Sigmoid colon (tissue), 7 donors: ENCODE results near the gene TRIM8. TPM values are rescaled to one million over a fixed set of nuclear protein-coding genes. Genes with fewer than 3 reads are reported as not detected.

Experiments used
- DNase-seq: peaks from one replicate; pipeline ENCODE4 v3.0.0-alpha.2; 2019
- H3K27ac ChIP-seq, 4 donors: fragments of 200-600 bp; sonication (generic); one replicate each; pipeline ENCODE4 v1.5.1; 2016 to 2019; ENCODE audit warnings: mild to moderate bottlenecking in 1 of 4
- H3K27me3 ChIP-seq, 3 donors: fragments of 200-600 bp; sonication (generic); one replicate each; pipeline ENCODE4 v1.5.1; 2019; ENCODE audit warnings: mild to moderate bottlenecking in 1 of 3
- H3K36me3 ChIP-seq, 4 donors: fragments of 200-600 bp; sonication (generic); one replicate each; pipeline ENCODE4 v1.5.1; 2016 to 2019
- H3K4me1 ChIP-seq, 4 donors: fragments of 200-600 bp; sonication (generic); one replicate each; pipeline ENCODE4 v1.5.1; 2017 to 2019
- H3K4me3 ChIP-seq, 4 donors: fragments of 200-600 bp; sonication (generic); one replicate each; pipeline ENCODE4 v1.5.1; 2017 to 2019; ENCODE audit warnings: mild to moderate bottlenecking in 2 of 4, moderate library complexity in 1 of 4
- H3K9me3 ChIP-seq, 4 donors: fragments of 200-600 bp in 3 of 4; sonication (generic) in 3 of 4; one replicate each; pipeline versions ENCODE4 v1.5.1 to v1.6.1; 2013 to 2019
- EP300 ChIP-seq, 4 donors: sonication (generic); formaldehyde crosslinking; IDR thresholded peaks; one replicate each; pipeline ENCODE4 v1.6.1; 2017; ENCODE audit warnings: antibody characterized with exemption in 4 of 4
- POLR2A ChIP-seq, 2 donors: fragments of 450-650 bp; IDR thresholded peaks; one replicate each; pipeline ENCODE4 v1.6.1; 2016; ENCODE audit warnings: antibody characterized with exemption in 2 of 2, mild to moderate bottlenecking in 2 of 2, moderate library complexity in 2 of 2
- POLR2AphosphoS5 ChIP-seq, 4 donors: sonication (generic); formaldehyde crosslinking; IDR thresholded peaks; one replicate each; pipeline ENCODE4 v1.6.1; 2017; ENCODE audit warnings: antibody characterized with exemption in 4 of 4
- WGBS, 2 donors: extraction: QIAGEN DNeasy Blood & Tissue Kit; methylation state at CpG; one replicate each; pipeline ENCODE4 v1.1.7; 2013; 5-methylcytosine and 5-hydroxymethylcytosine counted together
- intact Hi-C: fragments of 100-400 bp; cut with DNase I; formaldehyde crosslinking; loops from one replicate; pipeline ENCODE4 v1.15.1; 2023
- polyA plus RNA-seq, 3 donors: library from polyadenylated mRNA; stranded (reverse); fragments of 200-250 nt; gene quantifications; one replicate each; pipeline ENCODE4 v1.2.3, GENCODE V29; 2013
- total RNA-seq, 4 donors: library from RNA; depleted of rRNA; stranded (reverse); fragments of >200 nt; gene quantifications; one replicate each; pipeline ENCODE4 v1.1.0, GENCODE V29; 2016
- TF ChIP-seq, protein P1 (sequence below), 4 experiments: fragments of 450-650 bp in 3 of 4; fragments of 200-600 bp in 1 of 4; IDR thresholded peaks; one replicate each; pipeline ENCODE4 v1.5.1; 2016 to 2019; ENCODE audit warnings: antibody characterized with exemption in 4 of 4, mild to moderate bottlenecking in 3 of 4, moderate library complexity in 2 of 4
- donor health status: healthy with polysubstance abuse.
- donor health status: Bipolar disorder and iron deficiency.
- donor health status: healthy.

Gene TRIM8
- total and polyA plus RNA-seq, 7 donors: 25.0 to 88.6 (median 58.9) TPM

DNA sequence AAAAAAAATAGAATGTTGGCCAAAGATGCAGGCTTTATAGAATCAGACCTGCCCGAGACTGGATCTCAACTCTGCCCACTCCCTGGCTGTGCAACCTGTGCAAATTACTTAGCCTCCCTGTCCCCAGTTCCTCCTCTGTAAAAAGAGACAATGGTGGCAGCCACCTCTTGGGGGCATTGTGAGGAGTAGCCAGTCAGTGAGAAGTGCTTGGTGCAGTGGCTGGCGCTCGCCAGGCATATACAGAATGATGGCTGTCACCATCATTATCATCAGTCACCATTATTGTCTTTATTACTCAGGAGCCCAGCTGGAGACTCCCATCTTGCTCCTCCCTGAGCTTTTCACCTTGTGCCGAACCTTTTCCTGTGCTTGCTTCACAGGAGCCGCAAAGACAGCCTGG lies 29.4 kb upstream of the TRIM8 start:
- Histone ChIP-seq H3K9me3 (no peaks in the 10 kb centered on the region), H3K36me3 (peaks cover 0 to 32% (median 10%) of the 10 kb centered on the region in 4 donors), H3K27ac (peak overlapping the region in 1 of 4 donors; percentile 43), H3K4me1 (peaks cover 0 to 88% (median 66%) of the 10 kb centered on the region in 4 donors), H3K4me3 (no peak overlapping the region), H3K27me3 (no peaks in the 10 kb centered on the region)
- intact Hi-C loops: no loop called here
- 94 to 96% methylated on average over 5 of the region's 5 CpGs for WGBS, 2 donors
- no peak for DNase-seq
- TF ChIP-seq, protein P1, sequence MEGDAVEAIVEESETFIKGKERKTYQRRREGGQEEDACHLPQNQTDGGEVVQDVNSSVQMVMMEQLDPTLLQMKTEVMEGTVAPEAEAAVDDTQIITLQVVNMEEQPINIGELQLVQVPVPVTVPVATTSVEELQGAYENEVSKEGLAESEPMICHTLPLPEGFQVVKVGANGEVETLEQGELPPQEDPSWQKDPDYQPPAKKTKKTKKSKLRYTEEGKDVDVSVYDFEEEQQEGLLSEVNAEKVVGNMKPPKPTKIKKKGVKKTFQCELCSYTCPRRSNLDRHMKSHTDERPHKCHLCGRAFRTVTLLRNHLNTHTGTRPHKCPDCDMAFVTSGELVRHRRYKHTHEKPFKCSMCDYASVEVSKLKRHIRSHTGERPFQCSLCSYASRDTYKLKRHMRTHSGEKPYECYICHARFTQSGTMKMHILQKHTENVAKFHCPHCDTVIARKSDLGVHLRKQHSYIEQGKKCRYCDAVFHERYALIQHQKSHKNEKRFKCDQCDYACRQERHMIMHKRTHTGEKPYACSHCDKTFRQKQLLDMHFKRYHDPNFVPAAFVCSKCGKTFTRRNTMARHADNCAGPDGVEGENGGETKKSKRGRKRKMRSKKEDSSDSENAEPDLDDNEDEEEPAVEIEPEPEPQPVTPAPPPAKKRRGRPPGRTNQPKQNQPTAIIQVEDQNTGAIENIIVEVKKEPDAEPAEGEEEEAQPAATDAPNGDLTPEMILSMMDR (IDR thresholded peaks at IDR 0.05): no peak
- TF ChIP-seq POLR2AphosphoS5 (IDR thresholded peaks at IDR 0.05) (no peak), POLR2A (IDR thresholded peaks at IDR 0.05) (no peak)

DNA sequence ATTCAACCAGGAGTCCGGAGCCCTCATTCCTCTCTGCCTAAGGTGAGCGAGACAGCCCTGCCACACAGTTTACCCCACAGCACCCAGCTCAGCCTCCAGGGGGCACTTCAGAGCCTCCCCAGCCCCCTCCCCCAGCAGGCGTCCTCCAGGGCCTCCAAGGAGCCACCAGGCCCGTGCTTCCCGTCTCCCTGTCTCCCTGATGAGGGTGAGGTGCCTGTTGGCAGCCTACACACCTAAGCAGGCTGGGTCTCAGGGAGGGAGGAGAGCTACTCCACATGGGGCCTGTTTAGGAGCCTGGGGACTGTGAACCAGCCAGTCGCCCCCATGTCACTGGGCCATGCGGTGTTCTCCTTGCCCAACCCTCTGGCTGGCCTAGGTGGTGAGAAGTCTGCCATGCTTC lies 28.9 kb upstream of the TRIM8 start:
- WGBS, 2 donors: 64 to 79% methylated on average over 7 of the region's 7 CpGs
- H3K27ac ChIP-seq: peak overlapping the region; percentile 43 to 56 (median 50)
- no peaks in the 10 kb centered on the region for H3K27me3 ChIP-seq
- H3K4me3 ChIP-seq: no peak overlapping the region
- TF ChIP-seq EP300 (IDR thresholded peaks at IDR 0.05): no peak
- TF ChIP-seq, protein P1 (IDR thresholded peaks at IDR 0.05): peak in 1 of 4 experiments; percentile 8
- TF ChIP-seq POLR2AphosphoS5 (IDR thresholded peaks at IDR 0.05): no peak
- H3K4me1 ChIP-seq: peaks cover 0 to 92% (median 70%) of the 10 kb centered on the region in 4 donors
- DNase-seq: no peak
- no peaks in the 10 kb centered on the region for H3K9me3 ChIP-seq
- intact Hi-C loops: no loop called here
- H3K36me3 ChIP-seq: peaks cover 0 to 32% (median 10%) of the 10 kb centered on the region in 4 donors

DNA sequence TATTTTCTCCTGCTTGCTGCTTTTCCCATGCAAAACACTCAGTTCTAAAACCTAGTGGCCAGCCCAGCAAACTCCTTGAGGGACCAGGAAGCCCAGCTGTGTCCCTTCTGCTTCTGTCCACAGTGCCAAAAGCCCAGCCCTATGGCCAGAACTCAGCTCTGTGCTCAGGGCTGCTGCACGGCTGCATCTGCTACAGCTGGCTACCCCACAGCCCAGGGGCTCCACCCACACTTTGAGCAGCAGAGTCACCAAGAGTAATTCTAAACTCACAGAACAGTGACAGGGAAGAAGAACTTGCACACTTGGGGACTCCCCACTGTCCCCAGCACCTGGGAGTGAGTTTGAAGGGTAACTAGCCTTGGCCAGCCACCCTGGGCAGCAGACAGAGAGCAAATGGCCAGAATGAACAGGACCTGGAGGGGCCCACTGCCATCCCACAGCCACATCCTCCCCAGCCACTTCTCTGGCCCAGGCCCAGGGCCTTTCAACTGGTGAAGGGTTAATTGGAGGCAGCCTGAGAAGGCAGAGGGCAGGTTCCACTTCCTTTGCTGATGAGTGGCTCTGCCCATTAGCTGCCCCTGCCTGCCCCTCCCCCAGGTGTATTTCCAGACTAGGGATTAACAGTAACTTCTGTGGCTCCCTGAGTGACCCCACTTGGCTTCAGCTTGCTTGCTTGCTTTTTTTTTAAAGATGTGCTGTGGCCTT lies 28.1 kb upstream of the TRIM8 start:
- Histone ChIP-seq H3K9me3 (no peaks in the 10 kb centered on the region), H3K27ac (peak overlapping the region; percentile 49 to 56 (median 54)), H3K27me3 (no peaks in the 10 kb centered on the region), H3K4me1 (peaks cover 0 to 94% (median 75%) of the 10 kb centered on the region in 4 donors), H3K4me3 (no peak overlapping the region), H3K36me3 (peaks cover 0 to 32% (median 10%) of the 10 kb centered on the region in 4 donors)
- WGBS, 2 donors: 49 to 82% methylated on average over 1 of the region's 1 CpG
- TF ChIP-seq EP300 (IDR thresholded peaks at IDR 0.05) (no peak), POLR2AphosphoS5 (IDR thresholded peaks at IDR 0.05) (peak in 1 of 4 donors; percentile 37)
- intact Hi-C loops: no loop called here
- peak; percentile 93 for DNase-seq

DNA sequence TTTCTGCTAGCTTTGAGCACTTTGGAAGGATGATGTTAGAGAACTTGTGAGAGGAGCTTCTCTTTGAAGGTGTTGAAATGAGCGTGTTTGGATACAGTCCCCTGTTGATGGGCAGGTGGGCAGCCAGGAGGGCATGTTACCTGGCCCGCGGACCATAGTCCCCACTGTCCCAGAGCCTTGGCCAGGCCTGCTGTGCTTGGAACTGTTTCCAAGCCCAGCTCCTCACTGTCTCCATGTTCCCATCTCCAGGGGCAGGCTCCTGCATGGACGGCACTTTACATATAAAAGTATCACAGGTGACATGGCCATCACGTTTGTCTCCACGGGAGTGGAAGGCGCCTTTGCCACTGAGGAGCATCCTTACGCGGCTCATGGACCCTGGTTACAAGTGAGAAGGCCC lies 27.2 kb upstream of the TRIM8 start:
- Histone ChIP-seq H3K27ac (peak overlapping the region in 3 of 4 donors; percentile 56 to 73 (median 56)), H3K4me3 (no peak overlapping the region), H3K36me3 (peaks cover 0 to 32% (median 10%) of the 10 kb centered on the region in 4 donors), H3K27me3 (no peaks in the 10 kb centered on the region), H3K9me3 (no peaks in the 10 kb centered on the region), H3K4me1 (peaks cover 0 to 94% (median 75%) of the 10 kb centered on the region in 4 donors)
- WGBS, 2 donors: 96% methylated on average over 9 of the region's 9 CpGs
- DNase-seq: no peak
- intact Hi-C loops: no loop called here
- TF ChIP-seq, protein P1 (IDR thresholded peaks at IDR 0.05): no peak
- no peak for TF ChIP-seq POLR2AphosphoS5 (IDR thresholded peaks at IDR 0.05)
- TF ChIP-seq EP300 (IDR thresholded peaks at IDR 0.05): no peak
- TF ChIP-seq POLR2A (IDR thresholded peaks at IDR 0.05): no peak

DNA sequence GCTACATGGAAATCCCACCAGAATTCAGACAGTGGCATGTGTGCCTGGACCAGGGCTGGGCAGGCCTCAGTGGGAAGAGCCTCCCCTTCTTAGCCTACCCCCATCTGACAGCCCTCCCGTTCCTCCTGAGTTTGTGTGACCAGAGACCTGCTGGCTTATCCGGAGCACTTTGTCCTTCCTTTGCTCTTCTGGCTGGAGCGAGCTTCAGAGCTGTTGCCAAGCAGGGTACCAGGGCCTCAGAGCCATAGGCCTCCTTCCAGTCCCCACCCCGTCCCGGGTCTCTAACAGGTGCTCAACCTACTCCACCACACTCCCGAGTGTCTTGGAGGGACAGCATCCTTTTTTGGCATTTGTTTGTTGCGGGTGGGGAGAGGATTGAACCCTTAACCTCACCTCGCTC lies 26.5 kb upstream of the TRIM8 start:
- Histone ChIP-seq H3K36me3 (peaks cover 0 to 32% (median 10%) of the 10 kb centered on the region in 4 donors), H3K4me3 (no peak overlapping the region), H3K4me1 (peaks cover 0 to 91% (median 71%) of the 10 kb centered on the region in 4 donors), H3K27ac (peak overlapping the region in 3 of 4 donors; percentile 73 to 77 (median 75)), H3K27me3 (no peaks in the 10 kb centered on the region), H3K9me3 (no peaks in the 10 kb centered on the region)
- TF ChIP-seq POLR2A (IDR thresholded peaks at IDR 0.05) (no peak), POLR2AphosphoS5 (IDR thresholded peaks at IDR 0.05) (no peak), EP300 (IDR thresholded peaks at IDR 0.05) (no peak)
- TF ChIP-seq, protein P1 (IDR thresholded peaks at IDR 0.05): no peak
- intact Hi-C loops: no loop called here
- DNase-seq: no peak
- 92 to 94% methylated on average over 8 of the region's 8 CpGs for WGBS, 2 donors
